RWPE1 (cell line): ENCODE data around the gene DAP.
"Not testable (repeated sequence)": the region's sequence is repeated elsewhere in the genome, so short reads cannot be mapped to it uniquely, and the experiment has no call there.

ENCODE experiments used
- CTCF ChIA-PET: fragments of 350-600 bp; sonication (Branson Sonifier 250); formaldehyde crosslinking; extraction: SDS; loops from one replicate; lab custom pipeline; 2021; lab: Yijun Ruan, JAX
- POLR2A ChIA-PET: fragments of 400-600 bp; formaldehyde crosslinking; extraction: SDS; loops from one replicate; lab custom pipeline; 2020; ENCODE audit warnings: antibody characterized with exemption; ENCODE audit not compliant: low non-redundant PET; lab: Yijun Ruan, JAX
- DNase-seq: peaks from one replicate; pipeline ENCODE4 v3.0.0; 2012; ENCODE audit warnings: low spot score
- H3K27ac ChIP-seq: fragments of 450-650 bp; 2 replicates; pipeline ENCODE4 v1.5.1; 2017
- TF ChIP-seq, protein P1 (sequence below): fragments of 450-650 bp; conservative IDR thresholded peaks from 2 replicates; pipeline ENCODE4 v1.5.1; 2017; ENCODE audit warnings: low read depth, mild to moderate bottlenecking

The DAP gene

DNA sequence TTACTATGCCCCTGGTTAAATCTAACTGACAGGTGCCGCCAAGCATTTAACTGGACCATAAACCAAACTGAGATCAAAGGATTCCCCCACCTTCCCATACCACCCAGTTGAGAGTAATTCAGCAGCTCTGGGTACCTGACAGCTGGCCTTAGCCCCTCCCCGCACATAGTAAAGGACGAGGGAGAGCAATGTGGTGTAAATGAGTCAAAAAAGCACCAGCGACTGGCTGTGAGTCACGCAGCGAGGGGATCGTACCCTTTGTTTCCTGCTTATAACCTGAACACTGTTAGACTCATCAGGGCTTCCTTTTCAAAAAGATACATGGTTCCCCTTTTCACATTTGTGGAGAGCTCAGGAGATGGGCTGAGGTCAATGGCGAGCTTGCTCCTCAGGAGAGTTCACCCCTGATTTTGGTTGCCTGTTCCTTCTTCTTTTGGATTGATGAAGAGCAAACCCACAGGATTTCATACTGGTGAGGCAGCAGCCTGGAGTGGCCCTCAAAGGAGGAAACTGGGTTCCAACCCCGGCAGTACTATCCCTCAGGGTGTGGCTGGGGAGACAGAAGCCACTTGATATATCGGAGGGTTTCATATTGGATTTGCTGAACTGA, 125.7 kb downstream of the DAP start:
- H3K27ac ChIP-seq = peak overlapping the region; percentile 0; the same call in 1 of the 2 replicates
- DNase-seq = peak; percentile 87
- POLR2A ChIA-PET = no interaction called here
- CTCF ChIA-PET = interaction anchor here (0.7 kb wide), 1 partner anchor 17 kb away, joined by 3 read pairs; no protein-coding TSS in a partner anchor
- TF ChIP-seq, protein P1, sequence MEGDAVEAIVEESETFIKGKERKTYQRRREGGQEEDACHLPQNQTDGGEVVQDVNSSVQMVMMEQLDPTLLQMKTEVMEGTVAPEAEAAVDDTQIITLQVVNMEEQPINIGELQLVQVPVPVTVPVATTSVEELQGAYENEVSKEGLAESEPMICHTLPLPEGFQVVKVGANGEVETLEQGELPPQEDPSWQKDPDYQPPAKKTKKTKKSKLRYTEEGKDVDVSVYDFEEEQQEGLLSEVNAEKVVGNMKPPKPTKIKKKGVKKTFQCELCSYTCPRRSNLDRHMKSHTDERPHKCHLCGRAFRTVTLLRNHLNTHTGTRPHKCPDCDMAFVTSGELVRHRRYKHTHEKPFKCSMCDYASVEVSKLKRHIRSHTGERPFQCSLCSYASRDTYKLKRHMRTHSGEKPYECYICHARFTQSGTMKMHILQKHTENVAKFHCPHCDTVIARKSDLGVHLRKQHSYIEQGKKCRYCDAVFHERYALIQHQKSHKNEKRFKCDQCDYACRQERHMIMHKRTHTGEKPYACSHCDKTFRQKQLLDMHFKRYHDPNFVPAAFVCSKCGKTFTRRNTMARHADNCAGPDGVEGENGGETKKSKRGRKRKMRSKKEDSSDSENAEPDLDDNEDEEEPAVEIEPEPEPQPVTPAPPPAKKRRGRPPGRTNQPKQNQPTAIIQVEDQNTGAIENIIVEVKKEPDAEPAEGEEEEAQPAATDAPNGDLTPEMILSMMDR = no peak

DNA sequence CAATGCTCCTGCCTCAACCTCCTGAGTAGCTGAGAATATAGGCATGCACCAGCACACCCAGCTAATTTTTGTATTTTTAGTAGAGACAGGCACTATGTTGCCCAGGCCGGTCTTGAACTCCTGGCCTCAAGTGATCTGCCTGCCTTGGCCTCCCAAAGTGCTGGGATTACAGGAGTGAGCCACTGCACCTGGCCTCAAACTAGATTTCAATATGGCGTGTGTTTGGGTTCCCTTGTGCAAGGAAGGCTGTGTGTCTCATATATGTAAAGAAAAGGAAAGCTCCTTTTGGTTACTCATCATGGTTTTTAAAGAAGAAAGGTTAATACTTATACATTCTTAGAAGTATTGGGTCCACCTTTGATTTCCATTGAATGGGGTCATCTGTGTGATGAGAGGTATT, 126.5 kb downstream of the DAP start:
- no peak overlapping the region for H3K27ac ChIP-seq
- DNase-seq = no peak
- TF ChIP-seq, protein P1 = no peak
- ChIA-PET CTCF (interaction anchor here (0.7 kb wide), 1 partner anchor 347 kb away, joined by 5 read pairs; no protein-coding TSS in a partner anchor), POLR2A (no interaction called here)

DNA sequence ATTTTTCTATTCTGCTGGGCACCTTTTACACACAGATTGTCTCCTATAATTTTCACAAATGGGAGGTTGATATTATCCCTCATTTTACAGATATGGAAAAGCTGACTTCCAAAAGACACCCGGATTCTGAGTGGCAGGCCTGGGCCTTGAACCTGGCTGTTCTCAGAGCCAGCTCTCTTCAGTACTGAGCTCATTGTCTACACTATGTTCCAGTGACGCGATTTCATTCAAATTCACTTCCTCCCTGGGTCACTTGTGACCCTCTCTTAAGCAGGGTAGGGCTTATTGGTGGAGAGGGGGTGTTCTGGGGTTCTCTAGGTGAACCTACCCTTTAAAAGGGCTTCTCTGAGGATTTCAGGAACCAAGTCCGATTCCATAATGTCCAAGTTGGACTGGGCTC, 127.0 kb downstream of the DAP start:
- no peak for DNase-seq
- CTCF ChIA-PET = interaction anchor here (0.7 kb wide), 1 partner anchor 347 kb away, joined by 5 read pairs; no protein-coding TSS in a partner anchor
- H3K27ac ChIP-seq = no peak overlapping the region
- TF ChIP-seq, protein P1 = no peak
- POLR2A ChIA-PET = no interaction called here

DNA sequence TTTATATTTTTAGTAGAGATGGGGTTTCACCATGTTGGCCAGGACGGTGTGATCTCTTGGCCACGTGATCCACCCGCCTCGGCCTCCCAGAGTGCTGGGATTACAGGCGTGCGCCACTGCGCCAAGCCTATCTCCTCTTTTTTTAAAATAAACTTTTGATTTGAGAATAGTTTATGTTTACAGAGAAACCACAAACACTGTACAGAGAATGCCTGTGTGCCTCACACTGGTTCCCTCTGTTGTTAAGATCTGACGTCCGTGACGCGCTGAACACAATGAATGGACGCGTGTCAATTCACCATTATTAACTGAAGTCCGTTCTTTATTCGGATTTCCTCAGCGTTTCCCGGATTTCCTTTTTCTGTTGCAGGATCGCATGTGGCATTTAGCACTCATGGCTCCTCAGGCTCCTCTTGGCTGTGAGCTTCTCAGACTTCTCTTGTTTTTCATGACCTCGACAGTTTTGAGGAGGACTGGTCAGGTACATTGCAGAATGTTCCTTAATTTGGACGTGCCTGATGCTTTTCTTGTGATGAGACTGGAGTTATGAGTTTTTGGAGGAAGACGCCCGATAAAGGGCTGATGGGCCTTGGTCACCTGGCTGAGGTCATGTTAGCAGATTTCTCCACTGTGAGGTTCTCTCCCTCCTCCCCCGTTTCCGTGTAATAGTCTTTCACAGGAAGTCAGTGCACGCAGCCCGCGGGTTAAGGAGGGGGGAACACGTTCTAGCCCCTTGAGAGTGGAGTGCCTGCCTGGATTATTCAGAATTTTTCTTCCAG, 127.6 kb downstream of the DAP start:
- H3K27ac ChIP-seq = no peak overlapping the region
- CTCF ChIA-PET = no interaction called here
- no peak for DNase-seq
- POLR2A ChIA-PET = no interaction called here
- TF ChIP-seq, protein P1 = no peak

DNA sequence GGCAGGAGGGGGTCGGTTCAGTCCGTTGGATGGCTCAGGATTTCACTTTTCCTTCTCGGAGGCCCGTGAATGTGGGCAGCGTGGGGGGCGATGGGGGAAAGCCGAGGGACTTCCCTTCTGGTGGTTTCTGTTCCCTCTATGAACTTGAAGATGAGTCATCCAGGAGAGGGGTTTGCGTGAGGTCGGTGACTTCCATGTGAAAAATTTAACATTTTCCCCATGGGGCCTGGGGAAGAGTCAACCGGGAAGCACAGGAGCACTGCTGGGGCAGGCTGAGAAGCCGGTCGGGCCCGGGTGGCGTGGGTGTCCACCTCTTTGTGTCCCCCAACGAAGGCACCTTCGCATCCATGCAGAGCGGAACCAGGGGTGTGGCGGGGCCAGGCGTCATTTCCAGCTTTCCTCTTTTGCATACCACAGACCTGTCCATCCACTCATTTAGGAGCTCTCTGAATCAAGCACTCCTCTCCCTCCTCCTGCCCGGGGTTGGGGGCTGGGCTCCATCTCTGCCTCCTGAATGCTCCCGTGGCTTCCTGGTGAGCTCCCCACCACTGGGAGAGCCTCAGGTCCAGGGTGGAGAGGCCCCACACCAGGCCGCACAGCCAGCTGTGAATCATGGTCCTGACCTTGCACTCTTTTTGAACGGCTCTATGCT, 128.8 kb downstream of the DAP start:
- no peak overlapping the region for H3K27ac ChIP-seq
- TF ChIP-seq, protein P1 = no peak
- POLR2A ChIA-PET = no interaction called here
- DNase-seq = no peak
- CTCF ChIA-PET = interaction anchor here (0.8 kb wide), 1 partner anchor 79 kb away, joined by 3 read pairs; no protein-coding TSS in a partner anchor

DNA sequence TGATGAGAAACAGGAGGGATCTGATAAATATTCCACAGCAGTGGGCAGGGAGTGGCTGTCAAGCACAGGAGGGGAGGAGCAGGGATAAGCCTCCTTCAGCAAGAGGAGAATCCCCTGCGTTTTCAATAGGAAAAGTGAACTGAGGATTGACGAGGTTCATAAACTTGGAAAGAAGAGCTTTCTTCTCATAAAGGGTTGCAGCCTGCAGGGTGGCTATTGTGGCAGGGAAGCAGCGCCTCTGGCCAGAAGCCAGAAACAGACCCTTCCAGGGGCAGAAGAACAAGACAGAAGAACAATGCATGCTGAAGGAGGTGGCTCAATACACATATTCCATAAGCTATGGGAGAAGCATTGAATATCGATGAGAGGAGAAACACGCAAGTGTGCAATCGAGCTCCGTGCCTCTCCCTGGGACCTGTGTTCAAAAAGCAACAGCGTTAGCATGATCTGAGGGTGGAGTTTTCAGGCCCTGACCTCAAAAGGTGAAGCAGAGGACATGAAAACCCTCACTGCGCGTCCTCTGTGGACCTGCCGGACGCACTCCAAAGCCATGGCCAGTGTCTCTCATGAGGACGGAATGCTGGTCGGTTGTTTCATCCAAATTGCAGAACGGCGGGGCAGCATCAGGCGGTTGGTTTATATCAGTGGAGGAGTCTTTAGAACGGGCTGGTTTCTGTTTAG, 129.6 kb downstream of the DAP start:
- ChIA-PET CTCF (no interaction called here), POLR2A (no interaction called here)
- TF ChIP-seq, protein P1 = no peak
- DNase-seq = no peak
- H3K27ac ChIP-seq = no peak overlapping the region

DNA sequence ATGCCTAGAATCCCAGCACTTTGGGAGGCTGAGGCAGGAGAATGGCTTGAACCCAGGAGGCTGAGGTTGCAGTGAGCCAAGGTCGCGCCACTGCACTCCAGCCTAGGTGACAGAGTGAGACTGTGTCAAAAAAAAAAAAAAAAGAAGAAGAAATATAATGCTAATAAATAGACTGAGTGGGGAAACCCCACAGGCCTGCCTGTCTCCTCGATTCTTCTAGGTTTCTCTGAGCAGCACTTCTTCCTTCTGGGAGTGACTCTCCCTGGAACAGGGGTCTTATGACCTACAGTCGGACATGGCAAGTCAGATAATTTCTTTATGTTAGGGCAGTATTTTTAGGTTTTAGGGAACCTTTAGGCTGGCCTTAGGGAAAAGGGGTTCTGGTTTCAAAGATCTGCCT, 130.3 kb downstream of the DAP start:
- DNase-seq, CTCF ChIA-PET: not testable (repeated sequence)
- peak overlapping the region; percentile 67 for H3K27ac ChIP-seq

More for the DNA sequence above, 130.3 kb downstream of the DAP start:
- POLR2A ChIA-PET = not testable (repeated sequence)
